Astrocyte of the hippocampus (primary cell): ENCODE data around the gene ANKRD27.
A peak's percentile ranks its signal among the peaks of the same experiment; 100 is the strongest.
"Not testable (repeated sequence)": the region's sequence is repeated elsewhere in the genome, so short reads cannot be mapped to it uniquely, and the experiment has no call there.

Source experiments
- DNase-seq: peaks from one replicate; pipeline ENCODE4 v3.0.0; 2011; ENCODE audit warnings: low read depth, low spot score

The ANKRD27 gene

DNA sequence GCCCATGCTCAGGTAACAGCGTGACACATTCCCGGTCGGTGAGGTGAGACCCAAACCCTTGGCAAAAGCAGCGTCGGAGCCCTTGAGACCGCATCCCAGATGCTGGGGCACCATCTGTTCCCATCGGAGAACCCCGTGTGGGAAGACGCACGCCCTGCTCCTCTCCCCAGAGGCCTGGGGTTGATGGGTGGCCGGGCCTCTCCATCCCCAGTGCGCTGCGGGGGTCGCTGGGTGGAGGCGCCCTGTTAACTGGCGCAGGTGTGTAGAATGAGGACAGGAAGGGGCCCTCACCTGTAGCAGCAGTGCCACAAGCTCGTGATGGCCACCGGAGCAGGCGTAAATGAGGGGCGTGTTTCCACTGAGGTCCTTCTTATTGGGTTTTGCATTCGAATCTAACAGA, 69.4 kb downstream of the ANKRD27 start:
- DNase-seq: no peak

DNA sequence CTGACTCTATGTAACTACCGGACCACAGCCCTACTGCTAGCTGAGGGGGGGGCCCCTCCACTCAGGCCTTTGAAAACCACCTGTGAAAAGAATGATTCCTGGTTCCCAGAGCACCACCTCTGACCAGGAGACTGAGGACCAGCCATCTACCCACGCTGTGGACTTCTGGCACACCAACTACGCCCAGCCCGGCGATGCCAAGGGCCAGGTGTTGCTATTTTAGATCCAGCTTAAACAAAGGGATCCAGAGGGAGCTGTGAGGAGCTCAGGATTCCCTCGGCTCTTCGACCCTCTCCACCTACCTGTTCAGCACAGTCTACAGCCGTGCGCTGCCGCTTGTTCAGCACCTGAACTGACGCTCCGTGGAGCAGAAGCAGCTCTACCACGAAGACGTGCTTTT, 71.0 kb downstream of the ANKRD27 start:
- DNase-seq: no peak

DNA sequence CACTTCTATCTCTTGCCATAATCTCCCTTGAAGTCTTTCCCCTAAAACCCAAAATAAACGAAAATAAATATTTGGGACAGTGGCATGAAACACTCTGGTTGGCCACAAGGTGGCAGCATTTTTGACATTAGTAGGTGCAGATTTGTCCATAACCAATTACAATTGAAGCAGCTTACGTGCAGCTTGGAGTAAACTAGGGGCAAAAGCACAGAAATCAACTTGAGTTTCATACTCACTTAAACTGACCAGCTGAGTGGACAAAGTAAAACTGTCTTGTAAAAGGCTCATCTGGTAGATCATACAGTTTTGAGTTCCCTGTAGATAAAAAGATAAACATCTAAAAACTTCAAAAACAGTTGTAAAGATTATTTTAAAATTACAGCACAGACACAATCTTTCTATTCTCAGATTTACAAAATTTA, 75.2 kb downstream of the ANKRD27 start:
- DNase-seq: peak; percentile 71

DNA sequence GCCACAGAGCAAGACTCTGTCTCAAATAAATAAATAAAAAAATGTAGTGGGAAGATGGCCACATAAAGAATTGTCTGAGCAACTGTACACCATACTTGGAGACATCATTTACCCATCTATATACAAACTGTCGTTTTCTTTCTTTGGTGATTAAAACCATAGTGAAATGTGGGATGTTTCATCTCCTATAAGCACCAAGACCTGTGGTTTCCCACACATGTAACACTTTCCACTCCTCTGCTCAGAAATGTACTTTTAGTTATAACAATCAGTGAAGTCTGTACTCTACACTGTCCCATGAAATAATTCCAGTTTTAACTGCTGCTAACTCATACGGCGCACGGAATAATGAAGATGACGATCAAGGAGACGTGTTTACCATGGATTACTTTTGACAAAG, 75.7 kb downstream of the ANKRD27 start:
- no peak for DNase-seq

DNA sequence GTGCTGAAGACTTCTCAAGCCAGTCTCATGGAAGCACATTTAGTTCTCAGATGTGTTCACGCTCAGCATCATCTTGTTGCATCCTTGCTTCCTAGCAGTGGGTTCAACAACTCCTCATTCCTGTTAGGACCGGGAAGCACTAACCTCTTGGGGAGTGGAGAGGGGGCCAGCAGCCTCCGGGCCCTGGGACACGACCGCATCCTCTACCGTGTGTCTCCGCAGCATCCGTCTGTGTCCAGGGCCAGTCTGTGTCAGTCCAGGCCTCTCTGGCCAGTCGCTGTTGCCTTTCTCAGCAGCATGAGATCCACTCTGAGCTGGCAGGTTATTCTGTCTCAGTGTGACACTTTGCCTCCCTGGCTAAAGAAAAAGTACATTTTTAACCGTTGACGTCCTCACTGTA, 77.0 kb downstream of the ANKRD27 start:
- no peak for DNase-seq

DNA sequence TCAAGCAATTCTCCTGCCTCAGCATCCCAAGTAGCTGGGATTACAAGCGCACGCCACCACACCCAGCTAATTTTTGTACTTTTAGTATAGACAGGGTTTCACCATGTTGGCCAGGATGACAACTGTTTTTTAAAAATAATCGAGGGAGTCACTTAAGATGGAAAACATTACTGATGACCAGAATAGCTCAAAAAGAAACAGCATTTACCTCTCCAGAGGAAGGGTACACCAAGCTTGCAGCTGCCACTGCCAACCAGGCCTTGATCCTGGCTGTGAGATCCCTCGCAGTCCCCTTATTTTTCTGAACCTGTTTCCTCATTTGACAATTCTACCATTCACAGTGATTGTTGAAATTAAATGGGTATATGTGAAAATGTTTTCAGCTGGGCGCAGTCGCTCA, 79.5 kb downstream of the ANKRD27 start:
- no peak for DNase-seq

DNA sequence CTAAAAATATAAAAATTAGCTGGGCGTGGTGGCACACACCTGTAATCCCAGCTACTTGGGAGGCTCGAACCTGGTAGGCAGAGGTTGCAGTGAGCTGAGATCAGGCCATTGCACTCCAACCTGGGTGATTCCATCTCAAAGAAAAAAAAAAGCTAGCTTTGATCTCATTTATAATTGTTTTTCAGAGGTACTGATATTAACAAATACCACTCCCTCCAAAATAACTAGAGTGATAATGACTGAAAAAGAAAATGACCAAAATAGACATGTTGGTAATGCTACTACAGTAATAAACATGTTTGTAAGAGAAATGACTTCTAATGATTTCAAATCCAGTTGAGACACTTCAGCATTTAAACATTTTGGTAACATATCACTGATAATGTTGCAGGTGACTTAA, 81.0 kb downstream of the ANKRD27 start:
- DNase-seq: no peak

DNA sequence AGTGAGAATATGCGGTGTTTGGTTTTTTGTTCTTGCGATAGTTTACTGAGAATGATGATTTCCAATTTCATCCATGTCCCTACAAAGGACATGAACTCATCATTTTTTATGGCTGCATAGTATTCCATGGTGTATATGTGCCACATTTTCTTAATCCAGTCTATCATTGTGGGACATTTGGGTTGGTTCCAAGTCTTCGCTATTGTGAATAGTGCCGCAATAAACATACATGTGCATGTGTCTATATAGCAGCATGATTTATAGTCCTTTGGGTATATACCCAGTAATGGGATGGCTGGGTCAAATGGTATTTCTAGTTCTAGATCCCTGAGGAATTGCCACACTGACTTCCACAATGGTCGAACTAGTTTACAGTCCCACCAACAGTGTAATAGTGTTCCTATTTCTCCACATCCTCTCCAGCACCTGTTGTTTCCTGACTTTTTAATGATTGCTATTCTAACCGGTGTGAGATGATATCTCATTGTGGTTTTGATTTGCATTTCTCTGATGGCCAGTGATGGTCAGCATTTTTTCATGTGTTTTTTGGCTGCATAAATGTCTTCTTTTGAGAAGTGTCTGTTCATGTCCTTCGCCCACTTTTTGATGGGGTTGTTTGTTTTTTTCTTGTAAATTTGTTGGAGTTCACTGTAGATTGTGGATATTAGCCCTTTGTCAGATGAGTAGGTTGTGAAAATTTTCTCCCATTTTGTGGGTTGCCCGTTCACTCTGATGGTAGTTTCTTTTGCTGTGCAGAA, 87.1 kb downstream of the ANKRD27 start:
- DNase-seq: not testable (repeated sequence)

DNA sequence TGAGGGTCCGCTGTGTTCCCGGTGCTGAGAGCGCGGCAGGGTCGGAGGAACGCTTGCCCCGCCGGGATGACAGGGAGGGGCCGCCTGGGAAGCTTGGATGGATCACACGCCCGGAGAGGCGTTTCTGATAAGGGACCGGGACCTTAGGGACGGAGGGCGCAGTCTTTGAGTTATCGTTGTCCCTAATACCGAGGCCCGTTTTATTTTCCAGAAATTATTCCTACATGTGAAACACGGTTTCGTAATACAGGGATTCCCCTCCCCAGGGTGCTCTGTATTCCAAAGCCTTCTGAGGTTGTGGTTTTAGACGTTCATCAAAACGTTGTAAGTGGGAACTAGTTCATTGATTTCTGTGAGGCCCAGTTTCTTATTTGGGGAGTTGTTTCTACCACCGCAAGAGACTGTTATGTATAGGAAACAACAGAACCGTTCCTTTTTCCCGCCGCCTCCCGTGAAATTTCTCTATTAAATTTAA, 93.2 kb downstream of the ANKRD27 start:
- peak; percentile 51 for DNase-seq

DNA sequence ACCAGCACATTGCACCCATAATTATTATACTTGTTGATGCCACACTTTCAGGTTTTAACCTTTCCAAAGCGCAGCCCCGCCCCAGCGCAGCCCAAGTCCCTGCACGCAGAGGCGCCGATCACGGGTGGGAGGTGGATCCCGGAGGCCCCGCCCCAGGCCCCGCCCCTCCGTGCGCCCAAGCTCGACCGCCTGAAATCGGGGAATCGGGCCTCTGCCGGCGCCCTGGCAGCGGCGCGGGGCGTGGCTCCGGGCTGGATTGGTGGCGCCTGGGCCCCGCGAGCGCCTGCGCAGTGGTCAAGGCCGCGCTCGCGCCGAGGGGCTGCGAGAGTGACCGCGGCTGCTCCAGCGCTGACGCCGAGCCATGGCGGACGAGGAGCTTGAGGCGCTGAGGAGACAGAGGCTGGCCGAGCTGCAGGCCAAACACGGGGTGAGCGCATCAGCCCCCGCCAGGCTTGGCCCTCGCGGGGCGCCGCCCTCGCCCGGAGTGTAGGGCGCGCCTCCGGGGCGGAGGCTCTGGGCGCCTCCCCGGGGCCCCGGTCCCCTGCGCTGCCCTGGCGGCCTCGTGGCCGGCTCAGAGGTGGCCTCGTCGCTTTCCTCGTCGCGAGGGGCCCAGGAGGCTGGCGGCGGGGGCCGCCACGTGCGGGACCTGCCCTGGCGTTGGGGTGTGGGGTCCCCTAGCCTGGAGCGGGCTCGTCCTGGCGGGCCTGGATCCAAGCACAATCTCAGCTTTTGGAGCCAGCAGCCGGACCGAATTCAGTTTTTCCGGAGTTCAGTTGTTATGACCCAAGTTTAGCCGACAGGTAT, 93.9 kb downstream of the ANKRD27 start, which contains the start of gene PDCD5:
Gene PDCD5 (plus strand): TSS at position 290 of the 804 bp plus-strand sequence. CDS start 72 bp downstream, at position 362.
- DNase-seq: peak; percentile 99

DNA sequence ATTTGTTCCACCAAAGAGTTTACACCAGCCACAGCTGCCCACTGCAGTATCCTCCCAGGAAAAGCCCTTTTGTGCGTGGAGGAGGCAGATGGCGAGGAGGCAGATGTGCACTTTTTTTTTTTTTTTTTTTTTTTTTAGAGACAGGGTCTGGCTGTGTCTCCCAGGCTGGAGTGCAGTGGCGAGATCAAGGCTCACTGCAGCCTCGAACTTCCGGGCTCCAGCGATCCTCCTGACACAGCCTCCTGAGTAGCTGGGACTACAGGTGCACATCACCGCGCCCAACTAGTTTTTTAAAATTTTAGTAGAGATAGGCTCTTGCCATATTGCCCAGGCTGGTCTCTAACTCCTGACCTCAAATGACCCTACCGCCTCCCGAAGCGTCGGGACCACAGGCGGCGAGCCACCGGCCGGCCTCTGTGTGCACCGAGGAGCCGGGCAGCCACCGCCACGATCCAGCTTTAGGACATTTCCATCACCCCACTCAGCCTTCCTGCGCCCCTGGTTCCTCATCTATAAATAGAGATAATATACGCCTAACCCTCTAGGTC, 94.6 kb downstream of the ANKRD27 start:
- DNase-seq: no peak

DNA sequence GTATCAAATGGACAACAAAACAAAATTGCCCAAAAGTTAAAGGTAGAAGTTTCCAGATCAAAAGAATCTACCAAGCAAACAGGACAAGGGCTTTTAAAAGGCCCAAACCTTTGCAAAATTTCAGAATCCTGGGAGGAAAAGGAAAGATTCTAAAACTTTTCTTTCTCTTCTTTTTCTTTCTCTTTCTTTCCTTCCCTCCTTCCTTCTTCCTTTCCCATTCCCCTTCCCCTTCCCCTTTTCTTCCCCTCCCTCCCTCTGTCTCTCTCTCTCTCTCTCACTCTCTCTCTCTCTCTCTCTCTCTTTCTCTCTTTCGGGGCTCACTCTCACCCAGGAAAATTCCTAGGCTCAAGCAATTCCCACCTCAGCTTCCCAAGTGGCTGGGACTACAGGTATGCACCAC, 98.2 kb downstream of the ANKRD27 start:
- no peak for DNase-seq

DNA sequence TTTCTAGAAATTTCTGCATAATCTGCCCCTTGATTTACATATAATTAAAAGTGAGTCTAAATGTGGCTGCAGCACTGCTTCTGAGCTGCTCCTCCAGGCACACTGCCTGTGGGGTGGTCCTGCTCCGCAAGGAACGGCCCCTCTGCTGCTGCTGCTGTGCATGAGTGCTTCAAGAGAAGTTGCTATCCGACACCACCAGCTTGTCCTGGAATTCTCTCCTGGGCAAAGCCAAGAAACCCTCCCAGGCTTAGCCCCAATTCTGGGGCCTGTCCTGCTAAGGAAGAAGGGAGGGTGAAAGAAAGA, 101.5 kb downstream of the ANKRD27 start:
- no peak for DNase-seq

DNA sequence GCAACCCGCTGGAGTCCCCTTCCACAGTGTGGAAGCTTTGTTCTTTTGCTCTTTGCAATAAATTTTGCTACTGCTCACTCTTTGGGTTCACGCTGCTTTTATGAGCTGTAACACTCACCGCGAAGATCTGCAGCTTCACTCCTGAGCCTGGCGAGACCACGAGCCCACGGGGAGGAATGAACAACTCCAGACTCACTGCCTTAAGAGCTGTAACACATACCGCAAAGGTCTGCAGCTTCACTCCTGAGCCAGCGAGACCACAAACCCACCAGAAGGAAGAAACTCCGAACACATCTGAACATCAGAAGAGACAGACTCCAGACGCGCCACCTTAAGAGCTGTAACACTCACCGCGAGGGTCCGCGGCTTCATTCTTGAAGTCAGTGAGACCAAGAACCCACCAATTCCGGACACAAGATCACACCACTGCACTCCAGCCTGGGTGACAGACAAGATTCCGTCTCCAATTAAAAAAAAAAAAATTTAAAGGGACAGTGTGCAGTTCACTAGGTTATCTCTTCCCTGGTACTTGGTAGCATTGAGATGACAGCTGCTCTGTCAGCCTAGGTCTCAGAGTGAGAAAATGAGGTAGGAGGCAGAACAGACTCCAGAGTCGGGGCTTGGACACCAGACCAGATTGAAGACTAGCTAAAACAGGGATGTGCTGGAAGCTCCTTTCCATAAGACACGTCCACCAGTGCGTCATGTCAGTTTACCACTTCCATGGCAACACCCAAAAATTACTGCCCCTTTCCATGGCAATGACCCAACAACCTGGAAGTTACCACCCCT, 102.1 kb downstream of the ANKRD27 start:
- not testable (repeated sequence) for DNase-seq

DNA sequence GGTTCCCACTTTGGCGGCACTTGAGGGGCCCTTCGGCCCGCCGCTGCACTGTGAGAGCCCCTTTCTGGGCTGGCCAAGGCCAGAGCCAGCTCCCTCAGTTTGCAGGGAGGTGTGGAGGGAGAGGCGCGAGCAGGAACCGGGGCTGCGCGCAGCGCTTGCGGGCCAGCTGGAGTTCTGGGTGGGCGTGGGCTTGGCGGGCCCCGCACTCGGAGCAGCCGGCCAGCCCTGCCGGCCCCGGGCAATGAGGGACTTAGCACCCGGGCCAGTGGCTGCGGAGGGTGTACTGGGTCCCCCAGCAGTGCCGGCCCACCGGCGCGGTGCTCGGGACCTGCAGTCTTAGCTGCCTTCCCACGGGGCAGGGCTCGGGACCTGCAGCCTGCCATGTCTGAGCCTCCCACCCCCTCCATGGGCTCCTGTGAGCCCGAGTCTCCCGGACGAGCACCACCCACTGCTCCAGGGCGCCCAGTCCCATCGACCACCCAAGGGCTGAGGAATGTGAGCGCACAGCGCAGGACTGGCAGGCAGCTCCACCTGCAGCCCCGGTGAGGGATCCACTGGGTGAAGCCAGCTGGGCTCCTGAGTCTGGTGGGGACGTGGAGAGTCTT, 103.4 kb downstream of the ANKRD27 start:
- not testable (repeated sequence) for DNase-seq

DNA sequence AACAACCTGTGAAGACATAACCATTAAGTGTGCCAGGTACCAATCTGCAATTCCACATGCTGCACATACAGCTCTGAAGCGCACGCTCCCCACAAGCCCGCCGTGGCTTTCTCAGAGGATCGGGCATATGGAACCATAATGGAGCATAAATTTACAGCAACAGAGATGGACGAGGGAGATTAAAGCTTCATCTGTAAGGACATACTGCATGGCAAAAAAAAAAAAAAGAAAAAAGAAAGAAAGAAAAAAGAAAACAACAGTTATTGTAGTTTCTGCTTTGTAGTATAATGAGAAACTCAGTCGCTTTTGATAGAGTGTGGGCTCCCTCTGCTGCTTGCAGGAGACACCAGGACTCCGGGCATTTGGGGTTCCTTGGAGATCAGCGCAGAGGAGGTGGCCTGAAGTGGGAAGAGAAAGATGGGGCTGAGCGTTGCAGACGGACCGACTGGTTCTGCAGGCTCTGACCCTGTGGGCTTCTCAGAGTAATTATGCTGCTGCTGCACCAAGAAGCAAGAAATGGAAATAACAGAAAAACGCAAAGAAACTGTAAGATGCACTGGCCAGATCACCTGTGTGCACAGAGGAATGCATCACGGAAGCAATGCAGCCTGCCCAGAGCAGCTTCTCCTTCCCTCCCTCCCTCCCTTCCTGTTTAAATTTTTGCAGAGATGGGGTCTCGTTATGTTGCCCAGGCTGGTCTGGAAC, 104.7 kb downstream of the ANKRD27 start:
- peak; percentile 75 for DNase-seq

DNA sequence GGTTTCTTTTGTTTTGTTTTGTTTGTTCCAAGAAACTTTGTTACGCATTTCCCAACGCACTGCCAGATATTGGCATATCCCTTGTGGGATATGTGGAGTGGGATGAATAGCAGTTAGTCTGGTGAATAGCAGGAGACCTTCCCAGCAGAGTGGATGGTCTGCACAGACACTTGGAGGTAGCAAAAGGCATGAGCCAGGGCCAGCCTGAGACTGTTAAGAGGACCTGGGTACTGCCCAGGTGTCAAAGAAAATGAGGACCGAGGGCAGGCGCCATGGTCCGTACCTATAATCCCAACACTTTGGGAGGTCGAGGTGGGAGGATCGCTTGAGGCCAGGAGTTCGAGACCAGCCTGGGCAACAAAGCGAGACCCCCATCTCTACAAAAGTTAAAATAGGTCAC, 107.5 kb downstream of the ANKRD27 start:
- no peak for DNase-seq

DNA sequence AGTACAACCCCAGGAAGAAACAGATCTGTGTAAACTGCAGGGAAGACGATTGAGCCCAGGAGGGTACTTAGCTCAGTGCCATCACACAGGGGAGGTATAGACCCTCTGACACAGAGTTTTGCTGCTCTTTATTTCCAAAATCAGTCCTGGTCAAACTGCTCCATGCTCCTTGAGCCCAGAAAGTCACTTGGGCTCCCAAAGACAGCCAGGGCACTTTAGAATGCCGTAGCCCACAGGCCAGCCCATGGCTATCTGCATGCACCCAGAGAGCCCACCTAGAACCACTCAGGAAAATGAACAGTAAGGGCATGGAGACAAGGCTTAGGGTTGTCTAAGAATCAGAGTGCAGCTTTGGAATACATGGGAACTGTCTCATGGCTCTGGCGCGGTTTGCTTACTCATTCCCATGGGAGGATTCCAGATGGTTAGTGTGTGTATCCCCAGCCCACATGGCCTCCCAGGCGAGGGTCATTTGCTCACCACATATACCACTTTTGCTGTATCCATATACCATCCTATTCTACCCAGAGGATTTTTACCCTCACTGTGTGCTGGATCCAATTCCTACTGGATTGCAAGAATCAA, 108.6 kb downstream of the ANKRD27 start:
- no peak for DNase-seq

DNA sequence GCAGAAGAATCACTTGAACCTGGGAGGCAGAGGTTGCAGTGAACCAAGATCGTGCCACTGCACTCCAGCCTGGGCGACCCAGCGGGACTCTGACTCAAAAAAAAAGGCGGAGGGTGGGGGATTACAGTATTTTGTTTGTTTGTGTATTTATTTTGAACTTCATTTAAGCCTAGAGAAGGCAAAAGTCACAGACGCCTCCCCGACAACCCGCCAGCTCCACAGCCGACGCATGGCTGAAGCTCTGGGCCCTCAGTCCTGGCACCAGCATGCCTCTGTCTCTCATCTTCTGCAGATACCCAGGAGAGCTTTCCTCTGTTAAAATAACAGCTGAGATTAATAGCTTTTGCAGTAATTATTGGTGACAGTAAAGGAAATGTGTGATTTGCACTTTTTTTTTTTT, 111.2 kb downstream of the ANKRD27 start:
- no peak for DNase-seq

DNA sequence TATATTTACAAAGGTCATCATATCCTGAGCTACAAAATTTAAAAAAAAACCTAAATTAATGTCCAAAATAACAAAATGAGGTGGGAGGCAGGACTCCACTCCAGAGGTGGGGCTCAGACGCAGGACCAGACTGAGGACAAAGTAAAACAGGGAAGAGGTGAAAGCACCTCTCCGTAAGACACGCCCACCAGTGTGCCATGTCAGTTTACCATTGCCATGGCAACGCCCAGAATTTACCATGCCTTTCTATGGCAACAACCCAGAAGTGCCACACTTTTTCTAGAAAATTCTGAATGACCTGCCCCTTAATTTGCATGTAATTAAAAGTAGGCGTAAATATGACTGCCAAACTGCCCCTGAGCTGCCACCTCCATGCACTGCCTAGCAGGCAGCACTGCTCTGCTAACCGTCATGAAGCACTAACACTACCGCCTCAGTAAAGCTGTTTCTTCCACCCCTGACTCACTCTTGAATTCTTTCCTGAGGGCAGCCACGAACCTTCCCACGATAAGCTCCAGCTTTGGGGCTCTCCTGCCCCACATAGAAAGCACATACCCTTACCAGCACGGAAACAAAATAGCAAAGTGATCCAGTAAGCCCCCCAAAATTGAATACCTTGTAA, 116.3 kb downstream of the ANKRD27 start:
- DNase-seq: peak; percentile 8
